ENCODE measurements around the gene STIM1.

Gene STIM1

DNA sequence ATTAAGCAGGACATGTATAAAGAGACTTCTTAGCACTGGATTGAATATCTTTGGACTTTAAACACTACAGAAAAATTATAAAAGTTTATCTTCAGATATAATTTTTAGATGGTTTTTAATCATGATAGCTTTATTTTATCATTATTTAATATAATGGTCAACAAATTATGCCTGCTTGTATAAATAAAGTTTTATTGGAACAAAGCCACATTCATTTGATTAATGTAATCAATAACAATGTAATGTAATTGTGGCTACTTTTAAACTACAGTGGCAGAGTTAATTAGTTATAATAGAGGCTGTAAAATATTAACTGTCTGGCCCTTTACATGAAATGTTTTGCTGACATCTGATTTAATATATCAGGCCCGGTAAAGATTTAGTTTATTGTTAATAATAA lies 70.0 kb downstream of the STIM1 start:
- no peak overlapping the region for H3K4me3 Mint-ChIP-seq
- no peaks in the 10 kb centered on the region for H3K9me3 Mint-ChIP-seq
- peaks cover 14% of the 10 kb centered on the region for H3K36me3 Mint-ChIP-seq (ENCODE audit: low read depth)
- H3K4me1 Mint-ChIP-seq (ENCODE audit: low read depth) = peaks cover 49% of the 10 kb centered on the region
- H3K27ac Mint-ChIP-seq = no peak overlapping the region
- no peaks in the 10 kb centered on the region for H3K27me3 Mint-ChIP-seq

DNA sequence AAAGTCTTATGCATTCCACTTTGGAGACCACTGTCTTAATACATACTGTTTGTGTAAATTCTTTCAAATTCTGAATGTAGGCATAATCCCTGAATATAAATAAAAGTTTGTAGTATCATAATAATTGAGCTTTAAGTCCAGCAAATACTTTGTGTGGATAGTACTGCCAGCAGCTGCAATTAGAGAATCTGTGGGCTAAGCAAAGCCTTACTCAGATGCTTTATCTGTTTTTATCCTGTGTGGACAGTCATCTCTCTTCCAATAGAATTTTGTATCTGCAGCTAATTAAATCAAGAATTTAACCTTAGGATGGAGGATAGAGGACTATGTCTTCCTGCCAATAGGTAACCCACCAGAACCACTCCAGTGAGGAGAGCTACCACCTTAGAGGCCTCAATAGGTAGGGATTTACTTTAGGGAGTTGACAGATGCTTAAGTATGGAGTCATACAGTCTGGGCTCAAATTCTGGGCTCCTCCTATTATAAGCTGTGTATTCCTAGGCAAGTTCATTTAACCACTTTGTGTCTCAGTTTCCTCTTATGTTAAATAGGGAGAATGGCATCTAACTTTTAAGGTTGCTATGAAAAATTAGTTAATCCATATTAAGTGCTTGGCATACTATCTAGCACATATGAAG lies 71.1 kb downstream of the STIM1 start:
- Mint-ChIP-seq H3K9me3 (no peaks in the 10 kb centered on the region), H3K36me3 (ENCODE audit: low read depth) (peaks cover 7% of the 10 kb centered on the region), H3K4me3 (no peak overlapping the region), H3K27me3 (no peaks in the 10 kb centered on the region), H3K4me1 (ENCODE audit: low read depth) (peaks cover 44% of the 10 kb centered on the region), H3K27ac (no peak overlapping the region)

DNA sequence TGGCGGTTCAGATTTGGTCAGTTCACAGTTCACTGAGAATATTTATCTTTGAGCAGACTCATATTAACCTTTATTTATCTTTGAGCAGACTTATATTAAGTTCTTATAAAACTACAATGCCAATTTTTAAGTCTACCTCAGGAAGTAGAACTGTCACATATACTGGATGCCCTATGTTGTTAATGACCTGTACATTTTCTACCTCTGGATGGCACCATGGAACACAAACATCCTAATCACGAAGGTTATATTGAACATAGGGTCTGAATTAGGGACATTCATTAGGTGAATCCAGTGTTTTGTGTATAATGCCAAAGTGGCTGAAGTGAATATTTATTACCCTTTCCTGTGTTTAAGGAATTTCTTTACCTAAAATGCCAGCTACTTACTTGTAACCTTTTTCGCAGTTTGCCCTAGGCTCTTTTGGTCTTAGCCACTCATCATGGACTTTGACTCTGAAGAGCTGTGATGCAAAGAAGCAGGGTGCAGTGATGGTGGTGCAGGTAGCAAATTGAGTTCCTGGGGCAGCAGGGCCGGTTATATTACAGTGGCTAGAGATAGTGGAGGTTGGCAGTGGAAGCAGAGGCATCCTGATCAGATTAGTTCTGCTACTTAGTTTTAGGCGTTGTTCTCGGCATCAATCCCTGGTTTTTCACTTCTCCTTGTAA lies 71.8 kb downstream of the STIM1 start:
- H3K9me3 Mint-ChIP-seq = no peaks in the 10 kb centered on the region
- peaks cover 6% of the 10 kb centered on the region for H3K36me3 Mint-ChIP-seq (ENCODE audit: low read depth)
- H3K4me1 Mint-ChIP-seq (ENCODE audit: low read depth) = peaks cover 37% of the 10 kb centered on the region
- no peak overlapping the region for H3K27ac Mint-ChIP-seq
- H3K4me3 Mint-ChIP-seq = no peak overlapping the region
- H3K27me3 Mint-ChIP-seq = no peaks in the 10 kb centered on the region

DNA sequence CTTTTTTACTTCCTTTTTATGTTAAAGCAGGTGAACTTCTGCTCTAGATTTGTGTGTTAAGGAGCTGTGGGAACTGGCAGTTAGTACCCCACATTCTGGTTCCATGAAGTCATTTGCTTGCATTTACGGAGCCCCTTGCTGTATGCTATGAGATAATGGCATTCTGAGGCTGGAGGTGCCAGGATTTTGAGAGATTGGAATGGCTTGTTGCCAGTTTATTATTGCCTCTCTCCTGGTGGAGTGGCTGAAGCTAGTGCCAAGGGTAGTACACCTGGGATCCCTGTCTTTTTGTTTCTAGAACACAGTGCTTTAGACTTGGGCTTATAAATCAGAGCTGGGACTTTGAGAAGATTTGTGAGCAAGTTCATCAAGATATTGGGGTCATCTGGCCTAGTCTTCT lies 73.8 kb downstream of the STIM1 start:
- H3K27me3 Mint-ChIP-seq = no peaks in the 10 kb centered on the region
- peaks cover 44% of the 10 kb centered on the region for H3K4me1 Mint-ChIP-seq (ENCODE audit: low read depth)
- H3K27ac Mint-ChIP-seq = no peak overlapping the region
- no peaks in the 10 kb centered on the region for H3K36me3 Mint-ChIP-seq (ENCODE audit: low read depth)
- no peaks in the 10 kb centered on the region for H3K9me3 Mint-ChIP-seq
- no peak overlapping the region for H3K4me3 Mint-ChIP-seq

DNA sequence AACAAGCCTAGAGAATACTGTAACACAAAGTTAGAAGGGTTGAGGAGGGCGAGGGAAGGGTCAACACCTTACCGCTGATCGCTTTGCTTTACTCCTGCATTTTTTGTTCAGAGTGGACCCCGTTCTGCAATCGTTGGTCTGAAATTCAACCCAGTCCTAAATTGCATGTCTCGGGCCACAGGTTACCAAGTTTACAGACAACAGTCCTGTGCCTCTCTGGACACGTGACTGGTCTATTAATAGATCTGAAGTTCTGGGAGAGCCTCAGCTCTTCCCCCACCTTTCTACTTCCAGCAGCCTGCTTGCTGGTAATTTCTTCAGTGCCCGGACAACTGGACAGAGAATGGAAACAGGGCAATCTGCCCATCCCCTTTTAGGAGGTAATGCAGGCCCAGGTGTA lies 74.2 kb downstream of the STIM1 start:
- Mint-ChIP-seq H3K36me3 (ENCODE audit: low read depth) (no peaks in the 10 kb centered on the region), H3K9me3 (no peaks in the 10 kb centered on the region), H3K4me3 (no peak overlapping the region), H3K27ac (no peak overlapping the region), H3K27me3 (no peaks in the 10 kb centered on the region), H3K4me1 (ENCODE audit: low read depth) (peaks cover 49% of the 10 kb centered on the region)

DNA sequence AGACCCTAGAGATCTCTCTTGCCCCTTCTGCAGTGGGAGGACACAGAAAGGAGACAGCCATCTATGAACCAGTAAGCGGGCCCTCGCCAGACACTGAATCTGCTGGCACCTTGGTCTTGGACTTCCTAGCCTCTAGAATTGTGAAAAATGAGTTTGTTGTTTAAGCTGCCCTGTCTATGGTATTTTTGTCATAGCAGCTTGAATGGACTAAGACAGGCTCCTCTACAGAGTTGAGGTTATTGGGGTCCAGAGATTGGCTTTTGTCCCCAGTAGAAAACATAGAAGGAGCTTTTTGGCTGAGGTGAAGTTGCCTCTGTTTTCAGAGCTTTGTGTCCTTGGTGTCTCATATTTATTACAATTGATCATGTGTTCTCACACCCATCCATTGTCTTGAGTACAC lies 77.2 kb downstream of the STIM1 start:
- peaks cover 65% of the 10 kb centered on the region for H3K4me1 Mint-ChIP-seq (ENCODE audit: low read depth)
- no peak overlapping the region for H3K27ac Mint-ChIP-seq
- H3K36me3 Mint-ChIP-seq (ENCODE audit: low read depth) = no peaks in the 10 kb centered on the region

DNA sequence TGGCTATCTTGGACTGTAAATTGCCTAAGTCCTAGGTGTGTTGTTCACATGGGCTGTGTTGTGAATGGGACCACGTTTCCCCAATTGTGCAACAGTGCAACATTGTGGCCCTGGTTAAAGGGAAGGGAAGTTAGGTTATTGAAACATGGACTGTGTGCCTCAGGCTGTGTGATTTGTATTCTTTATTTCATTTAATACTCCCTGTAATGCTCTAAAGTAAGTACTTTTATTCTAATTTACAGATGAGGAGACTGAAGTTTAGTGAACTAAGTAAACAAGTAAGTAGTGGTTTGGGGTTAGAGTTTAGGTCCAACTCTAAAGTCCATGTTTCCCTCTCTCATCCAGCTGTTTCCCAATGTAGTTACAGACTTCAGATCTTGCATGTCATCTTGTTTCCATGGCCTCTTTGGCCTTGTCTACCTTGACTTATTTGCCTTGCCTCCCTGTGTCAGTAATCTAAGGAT lies 77.7 kb downstream of the STIM1 start:
- no peaks in the 10 kb centered on the region for H3K27me3 Mint-ChIP-seq
- H3K27ac Mint-ChIP-seq = no peak overlapping the region
- peaks cover 64% of the 10 kb centered on the region for H3K4me1 Mint-ChIP-seq (ENCODE audit: low read depth)
- H3K36me3 Mint-ChIP-seq (ENCODE audit: low read depth) = no peaks in the 10 kb centered on the region
- H3K9me3 Mint-ChIP-seq = no peaks in the 10 kb centered on the region
- H3K4me3 Mint-ChIP-seq = no peak overlapping the region

More for the DNA sequence above, 77.2 kb downstream of the STIM1 start:
- Mint-ChIP-seq H3K9me3 (no peaks in the 10 kb centered on the region), H3K4me3 (no peak overlapping the region), H3K27me3 (no peaks in the 10 kb centered on the region)

DNA sequence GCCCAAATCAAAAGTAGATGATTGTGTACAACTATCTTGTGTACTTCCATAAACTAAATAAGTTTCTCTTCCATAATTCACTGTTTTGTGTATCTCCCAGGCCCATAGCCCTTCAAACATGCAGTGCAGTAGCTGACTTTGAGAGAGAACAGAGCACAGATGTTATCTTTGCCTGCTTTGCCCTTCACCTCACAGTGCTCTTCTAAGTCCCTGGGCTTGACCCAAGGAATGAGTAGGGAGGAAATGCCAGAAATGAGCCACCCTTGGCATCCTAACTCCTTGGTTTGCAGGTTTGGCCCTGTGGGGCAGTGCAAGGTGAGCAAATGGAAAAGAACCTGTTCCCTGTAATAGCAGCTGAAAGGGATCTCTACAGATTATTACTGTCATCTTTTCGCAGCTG lies 79.2 kb downstream of the STIM1 start:
- Mint-ChIP-seq H3K36me3 (ENCODE audit: low read depth) (no peaks in the 10 kb centered on the region), H3K27ac (no peak overlapping the region), H3K4me1 (ENCODE audit: low read depth) (peaks cover 72% of the 10 kb centered on the region), H3K27me3 (no peaks in the 10 kb centered on the region), H3K9me3 (no peaks in the 10 kb centered on the region), H3K4me3 (no peak overlapping the region)

DNA sequence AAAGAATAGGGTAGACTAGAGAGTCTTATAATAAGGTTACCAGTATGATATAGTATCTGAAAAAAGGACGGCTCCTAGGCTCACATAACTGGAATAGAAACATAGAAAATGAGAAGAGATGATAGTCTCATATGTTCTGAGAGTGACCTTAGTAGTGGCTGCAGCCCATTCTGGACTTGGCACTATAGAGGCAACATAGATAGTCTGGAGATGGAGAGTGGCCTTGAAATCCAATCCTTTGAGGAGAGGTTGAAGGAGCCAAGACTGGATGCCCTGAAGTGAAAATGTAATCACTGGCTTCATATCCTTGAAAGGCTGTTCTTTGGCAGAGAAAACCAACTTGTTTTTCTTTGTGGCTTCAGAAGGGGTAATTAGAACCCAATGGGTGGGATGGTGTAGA lies 81.1 kb downstream of the STIM1 start:
- H3K4me3 Mint-ChIP-seq = no peak overlapping the region
- H3K27me3 Mint-ChIP-seq = no peaks in the 10 kb centered on the region
- peaks cover 79% of the 10 kb centered on the region for H3K4me1 Mint-ChIP-seq (ENCODE audit: low read depth)
- H3K36me3 Mint-ChIP-seq (ENCODE audit: low read depth) = peaks cover 4% of the 10 kb centered on the region
- H3K27ac Mint-ChIP-seq = no peak overlapping the region
- no peaks in the 10 kb centered on the region for H3K9me3 Mint-ChIP-seq

DNA sequence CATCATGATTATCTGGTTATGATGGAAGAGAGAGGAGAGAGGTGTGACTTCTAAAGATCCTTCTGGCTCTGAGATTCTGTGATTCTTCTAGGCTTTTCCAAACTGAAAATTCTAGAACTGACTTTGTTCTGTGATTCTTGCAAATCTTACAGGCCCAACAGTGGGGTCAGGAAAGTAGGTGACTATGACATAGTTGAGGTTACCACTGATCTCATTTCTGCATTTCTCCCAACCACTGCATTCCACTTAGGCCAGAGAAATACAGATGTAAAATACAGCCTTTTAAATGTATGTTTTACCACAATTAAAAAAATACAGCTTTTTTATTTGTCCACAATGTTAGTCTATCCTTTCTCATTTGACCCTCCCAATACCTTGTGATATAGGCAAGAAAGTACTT lies 83.7 kb downstream of the STIM1 start:
- no peaks in the 10 kb centered on the region for H3K9me3 Mint-ChIP-seq
- H3K27ac Mint-ChIP-seq = no peak overlapping the region
- no peaks in the 10 kb centered on the region for H3K27me3 Mint-ChIP-seq
- H3K4me1 Mint-ChIP-seq (ENCODE audit: low read depth) = peaks cover 92% of the 10 kb centered on the region
- H3K4me3 Mint-ChIP-seq = no peak overlapping the region
- H3K36me3 Mint-ChIP-seq (ENCODE audit: low read depth) = peaks cover 10% of the 10 kb centered on the region

DNA sequence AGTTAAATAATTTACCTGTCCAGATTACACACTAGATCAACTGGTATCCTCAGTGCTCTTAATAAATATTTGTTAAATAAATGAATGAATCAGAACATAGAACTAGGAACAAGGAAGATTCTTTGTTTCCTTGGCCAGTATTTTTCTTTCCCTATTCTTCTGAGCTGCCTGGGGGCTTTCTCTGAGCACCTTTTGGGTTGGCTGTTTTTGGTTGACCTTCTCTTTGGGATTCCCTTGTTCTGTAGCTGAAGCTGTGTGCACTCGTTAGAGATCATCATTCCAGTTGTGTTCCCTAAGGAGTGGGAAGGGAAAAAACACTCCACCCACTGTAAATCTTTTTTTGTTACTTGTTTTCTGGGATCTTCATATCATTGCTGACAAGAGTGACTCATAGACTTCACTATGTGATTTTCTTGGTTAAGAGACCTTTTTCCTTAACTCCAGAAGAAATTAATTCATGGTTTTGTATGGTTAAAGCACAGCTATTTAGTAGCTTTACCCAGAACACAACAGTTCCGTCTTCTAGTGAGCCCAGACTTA lies 84.3 kb downstream of the STIM1 start:
- peaks cover 92% of the 10 kb centered on the region for H3K4me1 Mint-ChIP-seq (ENCODE audit: low read depth)
- no peaks in the 10 kb centered on the region for H3K27me3 Mint-ChIP-seq
- H3K27ac Mint-ChIP-seq = peak overlapping the region; percentile 12
- peaks cover 15% of the 10 kb centered on the region for H3K36me3 Mint-ChIP-seq (ENCODE audit: low read depth)
- no peaks in the 10 kb centered on the region for H3K9me3 Mint-ChIP-seq
- H3K4me3 Mint-ChIP-seq = no peak overlapping the region

DNA sequence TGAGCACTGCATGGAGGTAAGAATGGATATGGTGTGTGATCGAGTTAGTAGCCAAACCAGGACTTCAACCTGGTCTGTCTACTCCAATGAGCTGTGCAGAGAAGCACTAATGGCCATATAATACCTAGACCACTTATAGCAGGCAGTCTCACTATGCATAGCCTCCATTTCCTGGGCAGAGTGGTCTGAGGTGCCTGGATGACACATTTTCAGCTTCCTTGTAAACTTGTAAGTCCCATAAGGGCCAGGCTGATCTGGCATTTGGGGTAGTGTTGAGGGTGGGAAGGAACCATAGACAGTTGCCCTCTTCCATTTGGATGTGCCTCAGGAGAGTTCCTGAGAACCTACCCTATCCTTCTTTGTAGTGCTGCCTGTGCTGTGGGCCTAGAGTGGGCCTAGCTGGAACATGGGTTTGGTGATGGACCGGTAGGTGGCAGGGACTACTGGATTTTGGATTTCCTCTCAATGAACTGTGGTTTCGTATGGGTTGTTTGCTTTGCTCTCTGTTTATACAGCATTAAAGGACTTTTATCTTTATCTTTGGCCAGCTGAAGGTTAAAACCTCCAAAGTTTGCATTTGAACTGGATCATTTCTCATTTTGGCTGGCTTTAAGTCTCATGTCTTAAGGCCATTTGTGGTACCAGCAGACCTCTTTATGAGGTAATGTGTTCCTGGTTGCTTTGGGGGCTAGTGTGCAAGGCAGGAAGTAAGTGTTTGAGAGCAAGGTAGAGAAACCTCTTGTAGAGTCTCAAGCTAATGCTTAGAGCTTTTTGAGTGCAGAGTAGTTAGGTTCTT lies 86.9 kb downstream of the STIM1 start:
- H3K4me3 Mint-ChIP-seq = no peak overlapping the region
- H3K36me3 Mint-ChIP-seq (ENCODE audit: low read depth) = peaks cover 34% of the 10 kb centered on the region
- H3K9me3 Mint-ChIP-seq = no peaks in the 10 kb centered on the region
- H3K27me3 Mint-ChIP-seq = no peaks in the 10 kb centered on the region
- peaks cover 92% of the 10 kb centered on the region for H3K4me1 Mint-ChIP-seq (ENCODE audit: low read depth)
- peak overlapping the region; percentile 31 for H3K27ac Mint-ChIP-seq

DNA sequence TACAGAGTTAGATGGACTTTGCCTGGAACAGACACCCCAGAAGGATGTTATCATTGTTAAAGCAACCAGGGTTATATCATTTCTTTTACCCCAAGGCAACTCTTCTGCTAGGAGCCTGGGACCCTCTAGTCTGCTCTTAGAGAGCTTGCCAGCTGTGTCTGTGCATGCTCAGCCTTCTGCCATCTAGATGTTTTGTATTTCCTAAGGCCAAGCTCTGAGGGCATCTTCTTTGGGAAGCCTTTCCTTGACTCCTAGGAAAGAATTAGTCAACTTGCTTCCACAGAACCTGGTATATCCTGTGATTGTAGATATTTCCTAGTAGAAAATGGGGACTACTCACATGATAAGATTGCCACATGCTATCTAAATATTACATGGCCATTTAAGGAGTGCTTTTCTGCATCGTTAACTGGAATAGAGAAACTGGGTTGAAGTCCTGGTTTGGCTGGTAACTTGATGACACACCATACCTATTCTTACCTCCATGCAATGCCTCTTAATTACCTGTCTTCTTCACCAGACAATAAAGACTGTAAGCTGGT lies 87.6 kb downstream of the STIM1 start:
- H3K4me3 Mint-ChIP-seq = no peak overlapping the region
- H3K4me1 Mint-ChIP-seq (ENCODE audit: low read depth) = peaks cover 93% of the 10 kb centered on the region
- H3K27ac Mint-ChIP-seq = peak overlapping the region; percentile 31
- H3K36me3 Mint-ChIP-seq (ENCODE audit: low read depth) = peaks cover 37% of the 10 kb centered on the region
- H3K27me3 Mint-ChIP-seq = no peaks in the 10 kb centered on the region
- no peaks in the 10 kb centered on the region for H3K9me3 Mint-ChIP-seq

DNA sequence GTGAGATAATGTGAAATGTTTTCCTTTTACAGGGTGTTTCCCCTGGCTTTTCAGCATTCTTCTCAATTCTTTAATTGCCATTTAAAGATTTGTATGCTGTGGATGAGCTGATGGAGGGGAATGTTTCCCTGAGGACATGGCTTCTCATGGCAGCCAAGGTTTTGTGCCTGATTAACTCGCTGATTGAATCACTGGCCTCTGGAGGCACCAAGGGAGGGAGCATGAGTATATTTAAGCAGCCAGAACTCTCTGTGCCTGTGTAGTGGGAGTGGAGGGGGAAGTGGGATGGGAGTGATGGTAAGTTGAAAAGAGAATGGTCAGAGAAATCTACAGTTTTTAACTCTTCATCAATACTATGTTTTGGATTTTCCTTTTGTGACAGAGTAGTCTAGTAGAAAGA lies 88.7 kb downstream of the STIM1 start:
- Mint-ChIP-seq H3K36me3 (ENCODE audit: low read depth) (peaks cover 37% of the 10 kb centered on the region), H3K4me3 (no peak overlapping the region)

More for the DNA sequence above, 88.7 kb downstream of the STIM1 start:
- H3K9me3 Mint-ChIP-seq = no peaks in the 10 kb centered on the region
- no peaks in the 10 kb centered on the region for H3K27me3 Mint-ChIP-seq
- peaks cover 95% of the 10 kb centered on the region for H3K4me1 Mint-ChIP-seq (ENCODE audit: low read depth)
- peak overlapping the region; percentile 4 for H3K27ac Mint-ChIP-seq
